ENCODE data around the gene PHLDB3.

Gene PHLDB3

DNA sequence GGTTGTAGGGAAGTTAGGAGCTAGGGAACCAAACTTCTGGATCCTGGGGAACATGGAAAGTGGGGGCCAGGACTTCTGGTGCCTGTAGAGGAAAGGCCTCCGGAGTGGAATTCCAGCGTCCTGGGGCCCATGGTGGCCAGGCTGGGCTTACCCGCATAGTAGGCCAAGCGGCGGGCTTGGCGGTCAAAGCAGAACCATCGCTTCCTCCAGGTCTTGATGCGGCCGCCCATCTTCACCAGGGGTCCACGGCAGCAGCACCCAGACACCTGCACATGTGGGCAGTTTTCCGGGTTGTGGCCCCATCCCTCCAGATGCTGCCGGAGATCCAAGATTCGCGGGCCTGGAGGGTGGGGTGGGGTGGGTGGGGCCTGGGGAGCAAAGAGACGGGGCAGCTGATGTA is 25.3 kb downstream of the PHLDB3 start:
- no peak for DNase-seq
- Histone ChIP-seq H3K4me3 (no peak overlapping the region), H3K9me3 (no peaks in the 10 kb centered on the region), H3K36me3 (peaks cover 0 to 33% (median 0%) of the 10 kb centered on the region in 3 donors), H3K27me3 (no peaks in the 10 kb centered on the region), H3K4me1 (peaks cover 0 to 20% (median 9%) of the 10 kb centered on the region in 4 donors), H3K27ac (no peak overlapping the region)
- TF ChIP-seq, protein P1, sequence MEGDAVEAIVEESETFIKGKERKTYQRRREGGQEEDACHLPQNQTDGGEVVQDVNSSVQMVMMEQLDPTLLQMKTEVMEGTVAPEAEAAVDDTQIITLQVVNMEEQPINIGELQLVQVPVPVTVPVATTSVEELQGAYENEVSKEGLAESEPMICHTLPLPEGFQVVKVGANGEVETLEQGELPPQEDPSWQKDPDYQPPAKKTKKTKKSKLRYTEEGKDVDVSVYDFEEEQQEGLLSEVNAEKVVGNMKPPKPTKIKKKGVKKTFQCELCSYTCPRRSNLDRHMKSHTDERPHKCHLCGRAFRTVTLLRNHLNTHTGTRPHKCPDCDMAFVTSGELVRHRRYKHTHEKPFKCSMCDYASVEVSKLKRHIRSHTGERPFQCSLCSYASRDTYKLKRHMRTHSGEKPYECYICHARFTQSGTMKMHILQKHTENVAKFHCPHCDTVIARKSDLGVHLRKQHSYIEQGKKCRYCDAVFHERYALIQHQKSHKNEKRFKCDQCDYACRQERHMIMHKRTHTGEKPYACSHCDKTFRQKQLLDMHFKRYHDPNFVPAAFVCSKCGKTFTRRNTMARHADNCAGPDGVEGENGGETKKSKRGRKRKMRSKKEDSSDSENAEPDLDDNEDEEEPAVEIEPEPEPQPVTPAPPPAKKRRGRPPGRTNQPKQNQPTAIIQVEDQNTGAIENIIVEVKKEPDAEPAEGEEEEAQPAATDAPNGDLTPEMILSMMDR (IDR thresholded peaks at IDR 0.05) = no peak
- intact Hi-C loops (cut with DNase I; ENCODE audit: low total_unique reads) = no loop called here

DNA sequence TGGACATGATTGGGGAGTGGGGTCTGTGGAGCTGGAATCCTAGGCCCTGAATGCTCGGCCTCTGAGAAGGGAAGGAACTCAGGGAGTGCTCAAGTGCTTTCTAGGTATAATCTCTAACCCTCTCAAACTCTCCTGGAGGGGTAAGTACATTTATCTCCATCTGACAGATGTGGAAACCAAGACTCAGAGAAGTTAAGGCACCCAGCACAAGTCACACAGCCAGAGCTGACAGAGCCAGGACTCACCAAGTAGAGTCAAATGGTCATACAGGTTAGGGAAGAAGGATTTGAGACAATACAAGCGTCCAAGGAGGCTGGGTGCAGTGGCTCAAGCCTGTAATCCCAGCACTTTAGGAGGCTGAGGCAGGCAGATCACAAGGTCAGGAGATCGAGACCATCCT is 26.2 kb downstream of the PHLDB3 start:
- intact Hi-C loops (cut with DNase I; ENCODE audit: low total_unique reads) = no loop called here

DNA sequence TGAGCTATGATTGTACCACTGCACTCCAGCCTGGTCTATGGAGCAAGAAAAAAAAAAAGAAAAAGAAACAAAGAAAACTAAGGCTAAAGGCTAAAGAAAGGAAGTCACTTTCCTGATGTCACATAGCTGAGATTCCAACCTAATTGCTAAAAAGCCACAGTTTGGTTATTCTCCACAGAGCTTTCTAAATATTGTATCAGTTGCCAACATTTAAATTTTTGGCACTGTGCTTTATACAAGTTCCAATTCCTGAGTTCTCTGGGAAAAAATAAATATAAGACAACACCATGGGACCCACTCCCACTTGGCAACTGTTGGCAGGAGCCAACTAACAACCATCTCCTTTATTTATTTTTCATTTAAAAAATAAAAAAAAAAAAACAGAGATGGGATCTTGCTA is 27.9 kb downstream of the PHLDB3 start:
- no peaks in the 10 kb centered on the region for H3K27me3 ChIP-seq
- H3K4me1 ChIP-seq = peaks cover 0 to 20% (median 9%) of the 10 kb centered on the region in 4 donors
- no peaks in the 10 kb centered on the region for H3K9me3 ChIP-seq
- TF ChIP-seq, protein P1 (IDR thresholded peaks at IDR 0.05) = no peak
- H3K27ac ChIP-seq = peak overlapping the region in 1 of 2 donors; percentile 75
- H3K4me3 ChIP-seq = no peak overlapping the region
- intact Hi-C loops (cut with DNase I; ENCODE audit: low total_unique reads) = no loop called here
- peaks cover 0 to 26% (median 0%) of the 10 kb centered on the region in 3 donors for H3K36me3 ChIP-seq
- DNase-seq = no peak

More for the DNA sequence above, 26.2 kb downstream of the PHLDB3 start:
- no peak for DNase-seq
- Histone ChIP-seq H3K36me3 (peaks cover 0 to 33% (median 0%) of the 10 kb centered on the region in 3 donors), H3K4me3 (no peak overlapping the region), H3K27me3 (no peaks in the 10 kb centered on the region), H3K9me3 (no peaks in the 10 kb centered on the region), H3K27ac (no peak overlapping the region), H3K4me1 (peaks cover 0 to 20% (median 9%) of the 10 kb centered on the region in 4 donors)
- TF ChIP-seq, protein P1 (IDR thresholded peaks at IDR 0.05) = no peak

DNA sequence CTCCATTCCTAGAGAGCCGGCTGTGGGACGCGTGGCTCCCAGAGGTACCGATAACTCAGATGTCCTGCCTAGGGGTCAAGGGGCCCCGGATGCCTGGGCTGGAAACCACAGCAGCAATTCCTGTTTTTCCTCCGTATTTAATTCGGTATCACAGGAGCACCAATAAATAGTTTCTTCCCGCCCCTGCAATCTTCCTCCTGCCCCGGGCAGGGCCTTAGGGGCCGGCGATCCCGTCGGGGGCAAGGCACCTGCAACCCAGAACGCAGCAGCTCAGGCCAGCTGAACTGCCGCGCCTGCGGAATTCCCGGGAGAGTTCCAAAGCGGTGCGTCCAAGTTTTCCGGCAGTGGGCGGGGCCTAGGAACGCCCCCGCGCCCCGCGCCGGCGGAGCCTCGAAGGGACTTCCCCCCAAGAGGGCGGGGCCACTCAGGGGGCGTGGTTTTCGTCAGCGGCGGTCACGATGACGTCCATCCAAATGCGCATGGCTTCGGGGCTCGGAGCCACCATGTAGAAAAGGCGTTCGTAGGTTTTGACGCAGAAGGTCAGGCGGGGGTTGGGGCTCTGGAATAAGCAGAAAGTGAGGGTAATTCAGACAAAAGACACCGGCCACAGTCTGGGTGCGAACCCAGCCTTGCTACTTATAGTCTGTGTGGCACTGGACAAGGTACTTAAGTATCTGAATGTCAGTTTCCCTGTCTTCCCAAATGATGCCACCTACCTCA is 29.4 kb downstream of the PHLDB3 start:
- H3K27ac ChIP-seq = peak overlapping the region; percentile 73 to 75
- peaks cover 0 to 16% (median 0%) of the 10 kb centered on the region in 3 donors for H3K36me3 ChIP-seq
- peaks cover 0 to 20% (median 9%) of the 10 kb centered on the region in 4 donors for H3K4me1 ChIP-seq
- TF ChIP-seq, protein P1 (IDR thresholded peaks at IDR 0.05) = no peak
- no peaks in the 10 kb centered on the region for H3K9me3 ChIP-seq
- intact Hi-C loops (cut with DNase I; ENCODE audit: low total_unique reads) = no loop called here
- no peaks in the 10 kb centered on the region for H3K27me3 ChIP-seq
- peak; percentile 87 to 97 for DNase-seq
- H3K4me3 ChIP-seq = peak overlapping the region; percentile 41 to 57

DNA sequence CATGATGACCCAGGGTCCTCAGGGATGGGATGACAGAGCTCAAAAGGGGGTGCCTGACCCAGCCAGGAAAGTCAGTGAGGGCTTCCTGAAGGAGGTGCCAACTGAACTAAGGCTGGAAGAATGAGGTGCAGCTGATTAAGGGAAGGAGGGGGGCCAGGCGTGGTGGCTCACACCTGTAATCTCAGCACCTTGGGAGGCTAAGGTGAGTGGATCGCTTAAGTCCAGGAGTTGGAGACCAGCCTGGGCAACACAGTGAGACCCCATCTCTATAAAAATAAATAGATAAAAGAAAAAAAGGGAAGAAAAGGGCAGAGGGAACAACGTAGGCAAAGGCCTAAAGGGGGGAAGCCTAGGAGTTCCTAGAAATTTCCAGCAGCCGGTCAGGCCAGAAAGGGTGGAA is 30.1 kb downstream of the PHLDB3 start:
- Histone ChIP-seq H3K36me3 (peaks cover 0 to 16% (median 0%) of the 10 kb centered on the region in 3 donors), H3K27me3 (no peaks in the 10 kb centered on the region), H3K9me3 (no peaks in the 10 kb centered on the region), H3K4me1 (peaks cover 0 to 20% (median 9%) of the 10 kb centered on the region in 4 donors), H3K27ac (peak overlapping the region; percentile 73 to 75), H3K4me3 (peak overlapping the region; percentile 41 to 57)
- TF ChIP-seq, protein P1 (IDR thresholded peaks at IDR 0.05) = no peak
- no peak for DNase-seq
- intact Hi-C loops (cut with DNase I; ENCODE audit: low total_unique reads) = no loop called here
